ENCODE results near the gene ELAVL3. TPM values are rescaled to one million over a fixed set of nuclear protein-coding genes. Genes with fewer than 3 reads are reported as not detected.
A peak's percentile ranks its signal among the peaks of the same experiment; 100 is the strongest.

The ELAVL3 gene
- total RNA-seq, 1 experiment from 2014 or later: not detected

- Histone ChIP-seq H3K9me3 (ENCODE audit: control insufficient read depth, insufficient read depth, low read depth, low read length) (no peaks in the 10 kb centered on the region), H3K27ac (ENCODE audit: low read length) (no peak overlapping the region), H3K36me3 (ENCODE audit: control insufficient read depth, insufficient read depth, low read length) (no peaks in the 10 kb centered on the region; the same call in 1 of the 2 replicates), H3K4me1 (ENCODE audit: control insufficient read depth, insufficient read depth, low read length) (no peaks in the 10 kb centered on the region), H3K27me3 (ENCODE audit: control insufficient read depth, insufficient read depth, low read length) (no peaks in the 10 kb centered on the region), H3K4me3 (ENCODE audit: low read depth in 2 of 2, low read length in 2 of 2) (no peak overlapping the region)
- ATAC-seq (no peak), DNase-seq (ENCODE audit: low read depth, low spot score) (no peak)
- CTCF ChIA-PET: interaction anchor here (0.5 kb wide), 1 partner anchor 85 kb away, joined by 4 read pairs; the partner anchor contains the start of gene ECSIT
- POLR2A ChIA-PET: no interaction called here
- intact Hi-C loops (cut with micrococcal nuclease; ENCODE audit: unreplicated experiment) (no loop called here), in situ Hi-C loops (cut with HindIII; ENCODE audit: low pct_unique_long_range_greater_than_20kb, low sequenced_read_pairs) (no loop called here)
- no peak for TF ChIP-seq POLR2AphosphoS5 (IDR thresholded peaks at IDR 0.05; ENCODE audit: low read depth, low read length)
- no peak for TF ChIP-seq TCF7L2 (IDR thresholded peaks at IDR 0.05; ENCODE audit: low read depth, low read length)
- no peak for TF ChIP-seq CTCF (IDR thresholded peaks at IDR 0.05)
- no peak for TF ChIP-seq REST (IDR thresholded peaks at IDR 0.05; ENCODE audit: insufficient read depth in 1 of 2, low read depth in 2 of 2, low read length in 1 of 2)
- TF ChIP-seq SIN3A (IDR thresholded peaks at IDR 0.05; ENCODE audit: borderline replicate concordance, insufficient read depth, low read depth, low read length): no peak
- no TSS peak for BruUV-seq (replicated peaks)
These were observed 36.8 kb downstream of the ELAVL3 start for GRCh38 chr19:11444059-11444458.

GRCh38 chr19:11437955-11438354 lies 42.9 kb downstream of the ELAVL3 start:
- DNase-seq (ENCODE audit: low read depth, low spot score) (no peak), ATAC-seq (no peak)
- intact Hi-C loops (cut with micrococcal nuclease; ENCODE audit: unreplicated experiment) (no loop called here), in situ Hi-C loops (cut with HindIII; ENCODE audit: low pct_unique_long_range_greater_than_20kb, low sequenced_read_pairs) (no loop called here)
- Histone ChIP-seq H3K4me3 (ENCODE audit: low read depth in 2 of 2, low read length in 2 of 2) (no peak overlapping the region), H3K4me1 (ENCODE audit: control insufficient read depth, insufficient read depth, low read length) (peaks cover 9% of the 10 kb centered on the region), H3K27ac (ENCODE audit: low read length) (no peak overlapping the region), H3K27me3 (ENCODE audit: control insufficient read depth, insufficient read depth, low read length) (no peaks in the 10 kb centered on the region), H3K9me3 (ENCODE audit: control insufficient read depth, insufficient read depth, low read depth, low read length) (no peaks in the 10 kb centered on the region), H3K36me3 (ENCODE audit: control insufficient read depth, insufficient read depth, low read length) (no peaks in the 10 kb centered on the region; the same call in 1 of the 2 replicates)
- BruUV-seq (replicated peaks): TSS peak; percentile 67
- TF ChIP-seq POLR2AphosphoS5 (IDR thresholded peaks at IDR 0.05; ENCODE audit: low read depth, low read length): no peak
- no peak for TF ChIP-seq CTCF (IDR thresholded peaks at IDR 0.05)
- TF ChIP-seq REST (IDR thresholded peaks at IDR 0.05; ENCODE audit: insufficient read depth in 1 of 2, low read depth in 2 of 2, low read length in 1 of 2): no peak
- no peak for TF ChIP-seq TCF7L2 (IDR thresholded peaks at IDR 0.05; ENCODE audit: low read depth, low read length)
- TF ChIP-seq SIN3A (IDR thresholded peaks at IDR 0.05; ENCODE audit: borderline replicate concordance, insufficient read depth, low read depth, low read length): no peak
- ChIA-PET POLR2A (no interaction called here), CTCF (no interaction called here)
